ENCODE data around the gene KIR3DL3. TPM values are rescaled to one million over a fixed set of nuclear protein-coding genes. Genes with fewer than 3 reads are reported as not detected.

KIR3DL3 gene
- not detected in 2 replicates for total RNA-seq (2014; rRNA removed; shearing (Covaris generic))
- not detected in 2 replicates for polyA plus RNA-seq (2016; fragmentation: Nextera tagmentation; extraction: Ambion mirVana)
- long read RNA-seq, result 0 reads

- Histone ChIP-seq H3K27ac (ENCODE audit: low read depth) (no peak within 1 kb of the TSS), H3K79me2 (replicated peaks; ENCODE audit: insufficient read depth) (no peaks in the 10 kb centered on the region), H4K20me1 (replicated peaks; ENCODE audit: insufficient read depth) (no peaks in the 10 kb centered on the region), H2AFZ (no peak within 1 kb of the TSS), H3K36me3 (ENCODE audit: insufficient read depth) (peaks cover 6% of the 10 kb centered on the region; the same call in 1 of the 2 replicates), H3F3A (replicated peaks; ENCODE audit: low read depth) (no peaks in the 10 kb centered on the region), H3K9me2 (ENCODE audit: insufficient read depth) (no peaks in the 10 kb centered on the region), H3K4me1 (ENCODE audit: insufficient read depth) (no peaks in the 10 kb centered on the region), H3K27me3 (ENCODE audit: insufficient read depth) (no peaks in the 10 kb centered on the region), H3K4me2 (no peak within 1 kb of the TSS), H3K4me3 (no peak within 1 kb of the TSS)
- Mint-ChIP-seq H3K4me3 (no peak within 1 kb of the TSS), H3K27me3 (ENCODE audit: insufficient read depth, low read depth, poor library complexity) (peaks cover 7% of the 10 kb centered on the region), H3K36me3 (ENCODE audit: low read depth) (peaks cover 49% of the 10 kb centered on the region), H3K4me1 (no peaks in the 10 kb centered on the region), H3K27ac (no peak within 1 kb of the TSS), H3K9me3 (peaks cover 100% of the 10 kb centered on the region)
- no peak for DNase-seq (ENCODE audit: low spot score)
- no peak for ATAC-seq
- TF ChIP-seq POLR2AphosphoS5 (IDR thresholded peaks at IDR 0.05; ENCODE audit: low read depth), result no peak
- TF ChIP-seq, protein P1, sequence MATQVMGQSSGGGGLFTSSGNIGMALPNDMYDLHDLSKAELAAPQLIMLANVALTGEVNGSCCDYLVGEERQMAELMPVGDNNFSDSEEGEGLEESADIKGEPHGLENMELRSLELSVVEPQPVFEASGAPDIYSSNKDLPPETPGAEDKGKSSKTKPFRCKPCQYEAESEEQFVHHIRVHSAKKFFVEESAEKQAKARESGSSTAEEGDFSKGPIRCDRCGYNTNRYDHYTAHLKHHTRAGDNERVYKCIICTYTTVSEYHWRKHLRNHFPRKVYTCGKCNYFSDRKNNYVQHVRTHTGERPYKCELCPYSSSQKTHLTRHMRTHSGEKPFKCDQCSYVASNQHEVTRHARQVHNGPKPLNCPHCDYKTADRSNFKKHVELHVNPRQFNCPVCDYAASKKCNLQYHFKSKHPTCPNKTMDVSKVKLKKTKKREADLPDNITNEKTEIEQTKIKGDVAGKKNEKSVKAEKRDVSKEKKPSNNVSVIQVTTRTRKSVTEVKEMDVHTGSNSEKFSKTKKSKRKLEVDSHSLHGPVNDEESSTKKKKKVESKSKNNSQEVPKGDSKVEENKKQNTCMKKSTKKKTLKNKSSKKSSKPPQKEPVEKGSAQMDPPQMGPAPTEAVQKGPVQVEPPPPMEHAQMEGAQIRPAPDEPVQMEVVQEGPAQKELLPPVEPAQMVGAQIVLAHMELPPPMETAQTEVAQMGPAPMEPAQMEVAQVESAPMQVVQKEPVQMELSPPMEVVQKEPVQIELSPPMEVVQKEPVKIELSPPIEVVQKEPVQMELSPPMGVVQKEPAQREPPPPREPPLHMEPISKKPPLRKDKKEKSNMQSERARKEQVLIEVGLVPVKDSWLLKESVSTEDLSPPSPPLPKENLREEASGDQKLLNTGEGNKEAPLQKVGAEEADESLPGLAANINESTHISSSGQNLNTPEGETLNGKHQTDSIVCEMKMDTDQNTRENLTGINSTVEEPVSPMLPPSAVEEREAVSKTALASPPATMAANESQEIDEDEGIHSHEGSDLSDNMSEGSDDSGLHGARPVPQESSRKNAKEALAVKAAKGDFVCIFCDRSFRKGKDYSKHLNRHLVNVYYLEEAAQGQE (IDR thresholded peaks at IDR 0.05; ENCODE audit: unreplicated experiment), result no peak
- no peak for TF ChIP-seq STAT1 (IDR thresholded peaks at IDR 0.05; ENCODE audit: unreplicated experiment)
- TF ChIP-seq ZNF331 (CRISPR knock-in tag; IDR thresholded peaks at IDR 0.05; ENCODE audit: low read depth), result no peak
- TF ChIP-seq ZNF114 (CRISPR knock-in tag; IDR thresholded peaks at IDR 0.05), result no peak
- TF ChIP-seq CREB1 (CRISPR knock-in tag; IDR thresholded peaks at IDR 0.05; ENCODE audit: low read depth), result no peak
- TF ChIP-seq EZH2 (IDR thresholded peaks at IDR 0.05; ENCODE audit: low read depth, unreplicated experiment), result no peak
- TF ChIP-seq ZNF462 (CRISPR knock-in tag; IDR thresholded peaks at IDR 0.05), result no peak
- TF ChIP-seq JUNB (IDR thresholded peaks at IDR 0.05; ENCODE audit: unreplicated experiment), result no peak
- no peak for TF ChIP-seq ETS1 (IDR thresholded peaks at IDR 0.05)
- no peak for TF ChIP-seq NANOG (IDR thresholded peaks at IDR 0.05; ENCODE audit: borderline replicate concordance)
- TF ChIP-seq CTCF (conservative IDR thresholded peaks at IDR 0.05; ENCODE audit: low read depth in 2 of 2), result no peak
- no peak for TF ChIP-seq EZH2phosphoT487 (IDR thresholded peaks at IDR 0.05; ENCODE audit: unreplicated experiment)
Observed at GRCh38 chr19:54724142-54724541, at the start of gene KIR3DL3. Gene KIR3DL3 (plus strand): TSS chr19:54724442. CDS start chr19:54724497, 55 bp downstream.

Measured in GM23338 (cell line).